ENCODE results near the gene EPAS1.
A peak's percentile ranks its signal among the peaks of the same experiment; 100 is the strongest.

Gene EPAS1

GRCh38 chr2:46298522-46299353, 1.5 kb downstream of the EPAS1 start:
- intact Hi-C loops (cut with DNase I): loop anchor here (5.0 kb wide), 1 partner anchor 236 kb away; no protein-coding TSS in a partner anchor
- DNase-seq: peak in 6 of 10 donors; percentile 4 to 86 (median 38)

GRCh38 chr2:46299365-46300263, 2.4 kb downstream of the EPAS1 start:
- intact Hi-C loops (cut with DNase I): loop anchor here (5.0 kb wide), 1 partner anchor 237 kb away; no protein-coding TSS in a partner anchor
- DNase-seq: peak in 4 of 10 donors; percentile 8 to 89 (median 36)

GRCh38 chr2:46300406-46300832, 3.2 kb downstream of the EPAS1 start:
- intact Hi-C loops (cut with DNase I): no loop called here
- DNase-seq: no peak

- no peak for DNase-seq
- intact Hi-C loops (cut with DNase I): no loop called here
Observed at GRCh38 chr2:46302005-46302695, 4.9 kb downstream of the EPAS1 start.

- intact Hi-C loops (cut with DNase I): no loop called here
Observed at GRCh38 chr2:46303233-46303632, 6.0 kb downstream of the EPAS1 start.

GRCh38 chr2:46303822-46304221, 6.6 kb downstream of the EPAS1 start:
- DNase-seq: no peak
- intact Hi-C loops (cut with DNase I): no loop called here

More at GRCh38 chr2:46303233-46303632, 6.0 kb downstream of the EPAS1 start:
- no peak for DNase-seq

DNA sequence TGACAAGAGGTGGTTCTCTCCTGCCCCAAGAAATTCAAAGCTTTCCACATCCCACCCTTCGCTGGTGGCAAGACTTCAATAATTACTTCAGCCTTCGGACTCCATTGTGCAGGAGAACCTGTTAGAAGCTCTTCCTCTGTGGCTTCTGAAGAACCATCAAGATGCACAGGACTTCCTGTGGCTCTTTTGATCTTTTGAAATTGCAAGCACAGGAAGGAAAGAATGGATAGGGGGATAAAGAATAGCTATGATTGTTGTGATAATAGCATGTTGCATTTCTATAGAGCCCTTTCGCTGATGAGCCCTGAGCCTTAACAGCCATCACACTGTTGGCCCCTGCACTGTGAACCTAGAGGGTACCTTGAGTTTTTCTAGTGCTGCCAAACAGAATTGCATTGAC, 7.4 kb downstream of the EPAS1 start:
- no peak for DNase-seq
- intact Hi-C loops (cut with DNase I): no loop called here

GRCh38 chr2:46305187-46305586, 8.0 kb downstream of the EPAS1 start:
- intact Hi-C loops (cut with DNase I): no loop called here
- no peak for DNase-seq

DNA sequence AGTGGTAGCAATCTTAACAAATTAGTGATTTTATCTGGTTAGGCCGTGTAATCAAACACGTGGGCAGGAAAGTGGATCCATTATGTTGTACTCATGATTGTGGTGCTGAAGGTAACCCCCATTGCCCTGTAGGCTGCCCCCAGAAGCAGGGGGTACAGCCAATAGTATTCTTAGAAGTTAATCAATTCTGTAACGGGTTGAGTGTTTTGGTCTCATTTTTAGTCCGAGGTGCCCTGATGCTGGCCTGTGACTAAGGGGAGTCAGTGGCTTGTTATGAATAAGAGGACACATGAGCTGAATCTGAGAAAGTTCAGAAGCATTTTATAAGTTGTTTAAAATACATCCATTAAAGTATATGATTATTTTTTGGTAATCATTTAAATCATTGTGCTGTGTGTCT, 8.6 kb downstream of the EPAS1 start:
- intact Hi-C loops (cut with DNase I): no loop called here
- DNase-seq: no peak

DNA sequence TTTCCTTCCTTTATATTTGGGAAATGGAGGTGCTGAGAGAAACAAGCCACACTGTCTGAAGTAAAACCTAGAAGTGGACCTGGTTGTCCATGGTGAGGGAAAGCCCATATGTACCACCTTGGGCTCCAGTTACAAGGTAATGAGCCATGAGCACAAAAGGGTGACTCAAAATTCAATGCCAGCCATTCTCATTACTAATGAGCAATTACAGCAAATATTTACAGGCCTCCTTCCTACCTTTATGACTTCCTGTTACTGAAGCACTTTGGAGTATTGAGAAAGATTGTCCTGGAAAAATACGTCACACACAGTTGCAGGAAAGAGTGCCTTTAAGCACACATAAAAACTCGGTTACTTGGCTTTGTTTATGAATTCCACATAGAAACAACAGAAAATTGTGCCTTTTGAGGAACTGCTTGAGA, 9.1 kb downstream of the EPAS1 start:
- DNase-seq: no peak
- intact Hi-C loops (cut with DNase I): no loop called here

DNA sequence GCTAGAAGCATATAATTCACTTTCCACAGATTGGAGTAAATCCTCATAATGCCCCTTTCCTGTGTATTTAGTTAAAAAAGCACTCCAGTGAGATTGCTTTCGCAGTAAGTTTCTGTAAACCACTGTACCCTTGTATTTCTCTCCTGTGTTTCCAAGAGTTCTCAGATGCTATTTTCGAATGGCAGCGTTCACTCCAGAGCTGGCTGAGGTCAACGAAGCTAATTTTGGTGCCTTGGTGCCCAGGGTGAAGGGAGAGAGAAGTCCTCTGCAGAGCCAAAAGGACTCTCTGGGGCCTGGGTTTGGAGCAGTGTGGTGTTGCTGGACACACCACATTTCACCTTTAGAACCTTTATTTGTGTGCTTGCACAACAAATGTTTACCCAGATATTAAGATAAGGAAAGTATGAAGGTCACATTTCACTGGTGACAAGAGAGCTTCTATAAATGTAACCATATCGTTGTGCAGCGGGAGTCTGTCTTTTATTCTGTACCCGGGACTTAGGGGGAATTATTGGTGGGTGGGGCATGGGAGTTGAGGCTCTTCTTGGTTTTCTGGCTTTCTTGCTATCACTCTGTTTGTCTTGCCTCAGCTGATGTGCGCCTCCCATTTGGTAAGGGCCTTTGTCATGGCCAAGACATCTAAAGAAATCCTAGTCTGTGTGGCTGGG, 9.9 kb downstream of the EPAS1 start:
- DNase-seq: no peak
- intact Hi-C loops (cut with DNase I): no loop called here

DNA sequence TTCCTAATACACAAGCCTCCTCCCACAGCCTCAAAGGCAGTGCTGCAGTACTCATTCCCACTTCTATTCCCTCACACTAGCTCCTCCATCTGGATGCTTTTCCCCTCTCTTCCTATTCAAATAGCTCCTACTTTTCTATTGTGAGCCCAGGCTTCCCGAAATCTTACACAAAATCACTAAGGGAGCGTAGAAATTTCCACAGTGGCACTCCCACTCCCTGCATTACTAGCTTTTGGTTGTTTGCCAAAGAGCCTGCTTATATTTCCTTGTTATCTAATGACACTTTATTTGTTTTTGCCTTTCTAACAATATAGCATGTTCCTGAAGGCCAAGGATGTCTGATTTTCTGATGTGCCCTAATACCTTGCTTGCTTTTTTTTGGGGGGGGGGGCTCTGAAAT, 10.9 kb downstream of the EPAS1 start:
- intact Hi-C loops (cut with DNase I): no loop called here
- no peak for DNase-seq

GRCh38 chr2:46308629-46309028, 11.4 kb downstream of the EPAS1 start:
- no peak for DNase-seq
- intact Hi-C loops (cut with DNase I): no loop called here

- no peak for DNase-seq
- intact Hi-C loops (cut with DNase I): no loop called here
Observed at GRCh38 chr2:46309052-46309953, 12.1 kb downstream of the EPAS1 start.

DNA sequence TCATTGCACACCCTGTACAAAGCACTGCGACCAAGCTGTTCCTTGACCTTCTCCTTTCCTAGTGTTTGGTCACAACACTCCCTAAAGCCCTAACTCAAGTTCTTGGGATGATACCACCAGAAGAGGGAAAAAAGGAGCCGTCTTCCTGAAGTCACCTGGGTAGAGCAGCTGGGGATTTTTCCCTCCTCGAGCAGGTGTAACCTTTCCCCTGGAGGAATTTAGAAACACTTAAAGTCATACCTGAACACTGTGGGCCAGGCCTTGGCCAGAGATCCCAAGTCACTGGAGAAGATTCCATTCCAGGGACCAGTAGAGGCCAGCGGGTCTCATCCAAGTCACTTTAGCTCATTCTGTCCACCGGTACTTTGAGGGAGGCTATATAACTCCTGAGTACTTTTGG, 13.2 kb downstream of the EPAS1 start:
- no peak for DNase-seq
- intact Hi-C loops (cut with DNase I): no loop called here

- intact Hi-C loops (cut with DNase I): no loop called here
Observed at GRCh38 chr2:46311651-46312223, 14.5 kb downstream of the EPAS1 start.

DNA sequence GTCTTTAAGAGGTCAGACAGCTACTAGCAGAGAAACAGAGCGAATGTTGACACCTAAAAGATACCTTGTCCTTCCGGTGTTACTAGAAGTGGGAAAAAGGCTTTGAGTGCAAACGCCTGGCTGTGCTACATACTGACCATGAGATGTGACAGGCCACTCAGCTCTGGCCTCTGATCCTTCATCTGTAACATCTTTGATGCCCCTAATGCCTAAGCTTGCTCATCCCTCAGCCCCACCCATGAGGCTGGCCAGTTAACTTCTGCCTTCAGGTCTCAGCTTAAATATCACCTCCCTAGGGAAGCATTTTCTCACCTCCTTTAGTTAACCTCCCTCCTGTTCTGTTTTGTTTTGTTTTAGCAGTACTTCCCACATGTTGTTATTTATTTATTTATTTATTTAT, 15.9 kb downstream of the EPAS1 start:
- intact Hi-C loops (cut with DNase I): no loop called here
- no peak for DNase-seq

More at GRCh38 chr2:46311651-46312223, 14.5 kb downstream of the EPAS1 start:
- DNase-seq: no peak

DNA sequence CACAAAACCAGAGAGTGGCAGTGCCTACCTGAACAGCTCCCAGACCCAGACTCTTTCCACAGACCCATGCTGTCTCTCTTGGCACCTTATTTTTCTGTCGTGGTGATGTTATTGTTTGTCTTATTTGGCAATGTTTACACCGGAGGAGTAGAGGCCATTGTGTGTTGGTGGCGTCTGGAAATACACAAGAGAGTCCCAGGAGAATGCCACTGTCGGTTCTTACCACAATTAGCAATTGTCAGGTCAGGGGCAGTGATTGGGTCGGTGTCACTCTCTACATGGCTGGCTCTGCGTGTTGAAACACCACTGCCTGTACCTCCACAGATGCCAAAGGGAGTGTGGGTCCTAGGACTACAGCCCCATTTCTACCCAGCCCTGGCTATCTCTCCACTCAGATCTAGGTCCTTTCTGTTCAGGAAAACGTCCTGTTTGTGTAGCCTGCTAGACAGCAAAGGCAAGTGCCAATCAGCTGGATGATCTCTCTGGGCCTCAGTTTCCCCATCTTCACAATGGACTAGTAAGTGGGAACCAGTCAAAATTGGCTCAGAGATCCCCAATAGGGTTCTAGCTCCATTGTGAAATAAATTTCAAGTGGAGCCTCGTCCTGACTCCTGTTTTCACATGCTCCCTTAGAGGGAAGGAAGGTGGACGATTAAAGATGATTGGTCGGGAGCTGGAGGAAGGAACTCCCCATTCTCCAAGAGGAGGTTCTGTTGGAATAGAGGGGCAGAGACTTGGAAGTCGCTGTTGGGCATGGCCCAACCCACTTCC, 17.0 kb downstream of the EPAS1 start:
- DNase-seq: no peak
- intact Hi-C loops (cut with DNase I): no loop called here
